ENCODE measurements around the gene CCDC185.

GRCh38 chr1:223355699-223356098 is 37.5 kb upstream of the CCDC185 start:
- TF ChIP-seq CTCF (IDR thresholded peaks at IDR 0.05), result no peak
- TF ChIP-seq POLR2A (IDR thresholded peaks at IDR 0.05), result no peak

Measured in lower leg skin (tissue), 3 donors.